GM10266 (cell line): ENCODE data around the gene UBE2Q2.
"Not testable (repeated sequence)": the region's sequence is repeated elsewhere in the genome, so short reads cannot be mapped to it uniquely, and the experiment has no call there.

Experiments used
- DNase-seq: peaks from one replicate; pipeline ENCODE4 v3.0.0; 2012; ENCODE audit errors: extremely low spot score
- CTCF ChIP-seq: IDR thresholded peaks from 2 replicates; pipeline ENCODE4 v1.5.1; 2012; ENCODE audit warnings: mild to moderate bottlenecking, low read depth; ENCODE audit not compliant: control insufficient read depth, insufficient read depth; ENCODE audit errors: missing control alignments

UBE2Q2 gene

GRCh38 chr15:75857886-75858285 is 14.6 kb downstream of the UBE2Q2 start:
- TF ChIP-seq CTCF: no peak
- no peak for DNase-seq

GRCh38 chr15:75861750-75862402 is 18.6 kb downstream of the UBE2Q2 start:
- no peak for DNase-seq
- TF ChIP-seq CTCF: no peak

- DNase-seq: no peak
- no peak for TF ChIP-seq CTCF
Measured at GRCh38 chr15:75862796-75863195, 19.5 kb downstream of the UBE2Q2 start.

- no peak for TF ChIP-seq CTCF
- no peak for DNase-seq
Measured at GRCh38 chr15:75864213-75865059, 21.2 kb downstream of the UBE2Q2 start.

- not testable (repeated sequence) for DNase-seq
Measured at GRCh38 chr15:75866045-75866444, 22.8 kb downstream of the UBE2Q2 start.

- no peak for TF ChIP-seq CTCF
- no peak for DNase-seq
Measured at GRCh38 chr15:75866916-75867315, 23.7 kb downstream of the UBE2Q2 start.

GRCh38 chr15:75867449-75867848 is 24.2 kb downstream of the UBE2Q2 start:
- no peak for TF ChIP-seq CTCF
- DNase-seq: no peak
